Measurements from ENCODE around the gene PDLIM3.
A peak's percentile ranks its signal among the peaks of the same experiment; 100 is the strongest.

PDLIM3 gene

GRCh38 chr4:185468999-185469398, 66.3 kb downstream of the PDLIM3 start:
- DNase-seq = no peak

GRCh38 chr4:185467991-185468390, 67.3 kb downstream of the PDLIM3 start:
- no peak for DNase-seq

GRCh38 chr4:185467101-185467500, 68.2 kb downstream of the PDLIM3 start:
- DNase-seq = no peak

- no peak for DNase-seq
Observed at GRCh38 chr4:185465707-185466106, 69.6 kb downstream of the PDLIM3 start.

DNA sequence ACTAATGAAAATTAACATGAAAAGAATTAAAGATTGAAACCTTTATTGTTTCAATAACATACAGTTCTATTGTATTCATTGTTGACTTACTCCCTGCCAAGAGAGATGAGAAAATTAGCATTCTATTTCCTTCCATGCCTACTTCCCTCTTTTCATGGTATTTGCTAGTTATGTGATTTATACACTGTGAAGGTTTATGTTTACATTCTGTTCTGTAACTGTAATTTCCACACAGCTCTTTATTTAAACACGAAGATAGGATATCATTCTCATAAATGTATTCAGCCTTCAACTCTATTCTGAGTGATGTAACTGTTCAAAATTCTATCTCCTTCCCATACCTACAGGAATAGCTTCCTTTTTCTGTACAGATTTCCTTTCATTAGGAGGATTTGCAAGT, 70.4 kb downstream of the PDLIM3 start:
- DNase-seq = no peak

DNA sequence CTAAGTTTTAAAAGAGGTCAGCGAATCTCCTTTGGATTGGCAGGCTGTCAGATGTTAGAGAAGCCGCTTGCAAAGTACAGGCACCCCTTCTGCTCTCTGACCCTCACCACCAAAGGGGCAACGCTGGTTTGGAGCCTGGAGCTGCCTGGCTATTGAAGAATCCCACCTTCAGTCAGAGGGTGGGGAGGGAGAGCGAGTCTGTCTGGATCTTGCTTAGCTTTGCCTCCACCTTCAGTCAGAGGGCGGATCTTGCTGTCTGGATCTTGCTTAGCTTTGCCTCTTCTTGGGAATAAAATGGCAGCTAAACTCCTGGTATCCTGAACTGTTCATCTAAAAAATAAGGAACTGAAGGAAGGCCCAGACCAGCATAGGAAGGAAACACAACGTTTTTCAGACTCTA, 71.1 kb downstream of the PDLIM3 start:
- DNase-seq = no peak

DNA sequence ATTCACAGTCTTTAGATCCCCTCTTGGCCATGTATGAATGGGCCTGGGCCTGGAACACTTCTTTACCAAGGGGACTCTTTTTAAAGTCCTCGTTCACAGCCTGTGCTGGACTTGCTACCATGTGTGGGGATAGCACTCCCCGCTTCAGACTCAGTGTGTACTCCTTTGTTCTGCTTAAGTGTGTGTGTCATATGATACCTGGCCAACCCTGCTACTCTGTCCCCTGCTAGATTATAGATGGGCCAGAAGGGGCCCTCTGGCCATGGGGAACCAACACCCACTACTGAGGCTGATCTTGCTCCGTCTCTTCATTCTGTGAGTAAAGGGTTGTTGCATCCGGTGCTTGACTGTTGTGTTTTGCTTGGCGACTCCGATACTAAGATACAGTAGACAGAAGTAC, 71.8 kb downstream of the PDLIM3 start:
- DNase-seq = peak in 1 of 2 experiments; percentile 25

DNA sequence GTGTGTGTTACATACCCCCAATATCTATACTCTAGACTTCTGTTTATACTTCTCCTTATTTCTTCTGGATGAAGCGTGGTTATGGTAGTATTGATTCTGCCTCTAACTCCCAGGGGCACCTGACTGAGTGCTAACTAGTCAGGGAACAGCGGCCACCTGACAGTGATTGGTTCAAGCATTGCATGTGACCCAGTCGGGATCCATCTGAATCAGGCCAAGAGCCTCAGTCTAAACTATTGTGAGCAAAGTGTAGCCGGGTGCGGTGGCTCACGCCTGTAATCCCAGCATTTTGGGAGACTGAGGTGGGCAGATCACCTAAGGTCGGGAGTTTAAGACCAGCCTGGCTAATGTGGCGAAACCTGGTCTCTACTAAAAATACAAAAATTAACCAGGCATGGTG, 73.7 kb downstream of the PDLIM3 start:
- no peak for DNase-seq

DNA sequence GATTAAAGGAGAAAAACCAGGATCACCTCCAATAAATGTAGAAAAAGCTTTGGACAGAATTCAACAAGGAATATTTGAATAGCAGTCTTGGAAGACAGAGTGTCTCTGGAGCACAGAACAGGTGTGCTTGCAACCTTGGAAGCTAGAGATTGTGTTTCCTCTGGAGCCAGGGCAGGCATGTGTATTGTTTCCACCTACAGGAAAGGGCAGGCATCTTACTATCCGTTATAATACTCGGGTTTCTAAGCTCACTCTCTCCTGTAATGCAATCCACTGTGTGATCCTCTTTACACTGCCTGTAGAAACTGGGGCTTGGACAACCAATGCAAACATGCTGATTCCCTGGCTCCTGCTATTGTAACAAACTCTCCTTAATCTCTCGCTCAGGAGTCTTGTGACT, 78.2 kb downstream of the PDLIM3 start:
- no peak for DNase-seq

GRCh38 chr4:185456131-185456530, 79.2 kb downstream of the PDLIM3 start:
- DNase-seq = no peak

Measured in NCI-H187 (cell line).